Dermis microvascular lymphatic vessel endothelial cell (primary cell): Measurements from ENCODE around the gene RAB8A. TPM values are rescaled to one million over a fixed set of nuclear protein-coding genes. Genes with fewer than 3 reads are reported as not detected.

Experiments used
- DNase-seq, 2 donors: peaks; one replicate each; pipeline versions ENCODE4 v3.0.0 to v3.0.0-alpha.2; 2010; ENCODE audit warnings: low read depth in 2 of 2
- total RNA-seq: library from RNA; depleted of rRNA; stranded (reverse); fragments of >200 nt; gene quantifications from 2 replicates; pipeline ENCODE4 v1.2.1, GENCODE V29; 2014

Gene RAB8A
- 104 and 107 TPM in 2 replicates for total RNA-seq

DNA sequence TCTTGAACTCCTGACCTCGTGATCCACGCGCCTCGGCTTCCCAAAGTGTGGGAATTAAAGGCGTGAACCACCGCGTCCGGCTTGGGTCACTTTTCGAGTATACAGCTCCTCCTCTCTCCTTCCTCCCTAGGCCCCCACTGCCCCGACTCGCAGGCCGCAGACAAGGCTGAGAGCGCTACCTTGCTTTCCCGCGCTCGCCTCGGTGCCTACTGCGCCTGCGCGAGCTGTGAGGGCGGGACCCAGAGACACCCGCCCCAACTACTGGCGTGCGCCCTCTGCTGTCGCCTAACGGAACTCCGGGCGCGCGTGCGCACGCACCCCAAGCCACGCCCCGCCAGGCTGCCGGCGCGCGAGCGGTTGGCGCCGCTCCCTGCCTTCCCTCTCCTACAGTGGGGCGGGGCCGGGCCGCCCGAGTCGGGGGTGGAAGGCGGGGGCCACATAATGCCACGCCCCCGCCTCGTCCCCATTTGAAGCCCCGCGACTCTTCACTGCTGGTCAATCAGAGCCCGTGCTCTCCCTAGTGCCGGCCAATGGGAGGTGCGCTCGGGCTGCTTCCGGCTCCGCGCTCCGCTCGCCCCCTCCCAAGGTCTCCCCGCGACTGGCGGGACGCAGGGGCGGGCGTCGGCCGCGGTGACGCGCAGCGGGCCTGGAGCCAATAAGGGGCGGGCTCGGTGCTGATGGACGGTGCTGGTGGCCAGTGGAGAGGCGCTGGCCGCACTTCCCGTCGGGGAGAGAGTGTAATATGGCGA is at the start of gene RAB8A:
TSS of gene RAB8A (plus strand) at position 730 of the 749 bp plus-strand sequence. CDS start at position 743, 13 bp downstream.
- peak; percentile 97 to 100 for DNase-seq

DNA sequence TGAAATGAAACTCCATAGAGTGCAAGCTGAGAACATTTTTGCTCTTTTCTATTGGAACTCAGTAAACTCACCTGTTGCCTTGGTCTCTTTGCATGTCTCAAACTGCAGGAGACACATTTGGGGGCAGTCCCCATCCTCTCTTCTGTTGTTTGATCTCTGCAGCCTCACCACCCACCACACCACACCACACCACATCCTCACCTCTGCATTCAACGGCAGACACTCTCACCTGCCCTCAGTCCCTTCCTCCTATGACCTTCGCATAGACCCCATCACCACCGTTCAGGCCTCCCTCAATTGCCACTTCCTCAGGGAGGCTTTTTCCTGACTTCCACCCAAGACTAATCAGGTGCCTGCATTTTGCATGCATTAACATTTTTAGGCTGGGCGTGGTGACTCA is 49.7 kb upstream of the RAB8A start:
- DNase-seq: no peak

DNA sequence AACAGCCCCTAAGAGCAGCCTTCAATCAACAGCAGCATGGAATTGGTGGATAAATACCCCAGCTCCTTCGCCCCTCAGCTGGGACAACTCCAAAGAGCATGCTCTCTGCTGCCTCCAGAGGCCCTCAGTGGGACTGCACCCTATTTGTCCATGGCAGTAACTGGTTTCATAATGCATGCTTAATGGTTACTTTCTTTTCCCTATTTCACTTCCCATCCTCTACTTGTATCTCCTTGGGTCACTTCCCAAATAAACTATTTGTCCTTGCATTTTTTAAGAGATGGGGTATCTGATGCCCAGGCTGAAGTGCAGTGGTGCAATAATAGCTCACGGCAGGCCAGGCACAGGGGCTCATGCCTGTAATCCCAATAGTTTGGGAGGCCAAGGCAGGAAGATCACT is 48.9 kb upstream of the RAB8A start:
- DNase-seq: peak in 1 of 2 donors; percentile 47

DNA sequence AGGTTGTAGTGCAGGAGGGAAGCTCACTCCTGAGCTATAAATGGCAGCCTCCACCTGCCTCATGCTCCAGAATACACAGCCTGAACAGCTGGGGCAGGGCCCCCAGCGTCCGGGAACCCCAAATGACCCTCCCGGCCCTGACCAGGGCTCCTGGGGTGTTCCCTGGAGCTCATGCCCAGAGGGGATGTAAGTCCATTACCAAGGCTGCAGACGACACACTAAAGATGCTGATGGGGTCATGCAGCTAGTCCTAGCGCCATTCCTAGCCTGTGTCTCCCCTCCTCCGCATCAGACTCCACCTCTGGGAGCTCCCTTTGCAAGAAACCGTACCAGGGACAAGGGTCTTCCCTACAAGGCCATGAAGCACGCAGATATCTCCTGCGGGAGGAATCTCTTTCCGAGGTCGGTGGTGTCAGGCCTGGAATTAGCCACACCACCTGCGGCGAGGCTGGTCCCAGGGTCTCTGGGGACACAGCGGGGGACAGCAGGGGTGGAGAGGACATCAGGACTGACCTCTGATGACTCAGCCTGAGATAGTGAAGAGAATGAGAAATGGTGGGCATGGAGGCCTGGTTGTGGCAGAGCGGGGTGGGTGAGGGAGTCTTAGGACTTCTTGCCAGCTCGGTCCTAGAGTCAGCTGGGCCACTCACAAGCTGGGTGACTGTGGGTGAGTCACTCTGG is 47.3 kb upstream of the RAB8A start:
- no peak for DNase-seq

DNA sequence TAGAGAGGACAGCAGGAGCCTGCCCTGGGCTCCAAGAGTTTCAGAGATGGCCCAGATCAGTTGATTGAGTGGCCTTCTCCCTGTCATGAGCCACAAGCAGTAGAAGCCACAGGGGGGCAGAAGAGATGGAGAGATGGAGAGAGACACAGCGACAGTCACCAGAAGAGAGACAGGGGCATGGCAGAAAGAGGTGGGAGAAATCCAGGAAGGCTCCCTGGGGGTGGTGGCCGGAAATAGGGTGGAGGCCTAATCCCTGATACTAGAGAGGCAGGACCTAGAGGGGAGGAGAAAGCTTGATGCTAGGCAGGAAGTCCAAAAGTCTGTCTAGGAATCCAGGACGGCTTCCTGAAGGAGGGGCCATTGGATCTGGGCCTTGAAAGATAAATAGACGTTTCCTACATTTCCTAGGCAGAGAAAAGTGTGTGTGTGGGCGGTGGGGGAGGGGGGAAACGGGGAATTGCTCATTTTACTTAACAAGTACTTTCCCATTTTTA is 45.0 kb upstream of the RAB8A start:
- DNase-seq: peak; percentile 76 to 80

DNA sequence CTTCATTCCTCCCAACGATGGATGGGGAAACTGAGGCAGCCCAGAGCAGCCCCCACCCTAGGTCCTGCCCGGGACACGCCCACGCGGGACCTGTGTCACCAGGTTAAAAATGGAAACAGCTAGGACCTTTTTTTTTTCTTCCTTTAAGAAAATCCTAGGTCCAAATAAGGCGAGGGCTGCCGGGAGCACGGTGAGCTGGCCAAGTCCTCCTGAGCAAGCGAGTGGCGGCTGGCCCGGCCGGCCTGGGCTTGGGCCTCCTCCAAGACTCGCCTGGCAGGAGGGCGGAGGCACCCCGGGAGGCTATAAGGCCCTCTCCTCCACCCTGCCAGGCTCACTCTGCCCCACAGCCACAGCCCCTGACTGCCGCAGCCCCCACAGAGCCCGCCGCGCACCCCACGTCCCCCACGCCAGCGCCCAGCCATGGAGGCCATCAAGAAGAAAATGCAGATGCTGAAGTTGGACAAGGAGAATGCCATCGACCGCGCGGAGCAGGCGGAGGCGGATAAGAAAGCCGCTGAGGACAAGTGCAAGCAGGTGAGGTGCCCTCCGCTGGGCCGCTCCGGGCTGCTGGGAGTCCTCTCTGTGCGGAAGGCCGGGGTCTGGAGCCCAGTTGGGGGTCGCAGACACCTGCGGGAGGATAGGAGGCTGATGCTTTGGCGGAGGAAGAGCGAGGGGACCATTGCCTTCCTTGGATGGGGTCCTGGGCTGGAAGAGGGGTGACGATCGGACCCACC is 44.3 kb upstream of the RAB8A start:
- DNase-seq: peak in 1 of 2 donors; percentile 58

DNA sequence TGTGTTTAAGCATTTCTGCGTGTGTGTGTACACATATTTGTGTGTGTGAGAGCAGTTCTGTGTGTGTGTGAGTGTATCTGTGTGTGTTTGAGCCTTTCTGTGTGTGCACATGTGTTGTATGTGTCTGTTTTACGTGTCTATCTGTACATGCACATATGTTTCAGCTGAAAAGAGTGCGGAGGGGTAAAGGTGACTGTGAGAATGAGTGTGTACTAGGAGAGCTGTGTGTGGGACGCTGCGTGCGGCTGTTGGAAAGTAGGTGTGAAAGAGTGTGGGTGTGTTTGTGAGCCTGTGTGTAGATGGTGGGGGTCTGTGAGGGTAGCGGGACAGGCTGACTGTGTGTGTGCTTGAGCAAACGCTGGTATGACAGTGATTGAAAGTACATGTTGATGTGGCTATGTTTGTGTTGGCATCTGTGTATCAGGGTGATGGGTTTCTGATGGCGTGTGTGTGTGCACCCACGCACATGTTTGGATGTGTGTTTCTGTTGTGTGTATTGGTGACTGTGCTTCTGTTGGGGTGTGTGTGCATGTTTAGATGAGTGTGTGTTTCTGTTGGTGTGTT is 42.9 kb upstream of the RAB8A start:
- peak in 1 of 2 donors; percentile 45 for DNase-seq

DNA sequence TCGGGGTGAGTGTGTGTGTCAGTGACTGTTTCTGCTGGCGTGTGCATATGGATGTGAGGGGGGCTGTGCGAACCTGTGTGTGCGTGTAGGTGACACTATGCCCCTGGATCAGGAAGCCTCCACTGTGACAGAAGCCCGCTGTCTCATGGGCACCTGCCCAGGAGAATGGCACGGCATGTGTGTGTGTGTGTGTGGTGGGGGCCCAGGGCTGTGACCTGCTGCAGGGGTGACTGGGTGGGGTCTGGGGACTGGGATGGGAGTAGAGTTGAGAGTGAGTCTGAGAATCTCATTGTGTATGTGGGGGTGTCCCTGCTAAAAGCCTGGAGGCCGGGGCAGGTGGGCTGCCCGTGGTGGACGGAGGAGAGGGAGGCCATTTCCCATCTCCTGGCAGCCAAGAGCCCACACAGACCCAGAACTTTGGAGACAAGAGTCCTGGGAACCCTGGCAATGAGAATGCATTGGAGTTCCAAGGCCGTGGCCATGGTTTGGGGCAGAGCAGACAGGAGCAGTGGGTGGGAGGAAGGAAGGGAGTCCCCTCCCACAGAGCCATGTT is 41.8 kb upstream of the RAB8A start:
- no peak for DNase-seq

DNA sequence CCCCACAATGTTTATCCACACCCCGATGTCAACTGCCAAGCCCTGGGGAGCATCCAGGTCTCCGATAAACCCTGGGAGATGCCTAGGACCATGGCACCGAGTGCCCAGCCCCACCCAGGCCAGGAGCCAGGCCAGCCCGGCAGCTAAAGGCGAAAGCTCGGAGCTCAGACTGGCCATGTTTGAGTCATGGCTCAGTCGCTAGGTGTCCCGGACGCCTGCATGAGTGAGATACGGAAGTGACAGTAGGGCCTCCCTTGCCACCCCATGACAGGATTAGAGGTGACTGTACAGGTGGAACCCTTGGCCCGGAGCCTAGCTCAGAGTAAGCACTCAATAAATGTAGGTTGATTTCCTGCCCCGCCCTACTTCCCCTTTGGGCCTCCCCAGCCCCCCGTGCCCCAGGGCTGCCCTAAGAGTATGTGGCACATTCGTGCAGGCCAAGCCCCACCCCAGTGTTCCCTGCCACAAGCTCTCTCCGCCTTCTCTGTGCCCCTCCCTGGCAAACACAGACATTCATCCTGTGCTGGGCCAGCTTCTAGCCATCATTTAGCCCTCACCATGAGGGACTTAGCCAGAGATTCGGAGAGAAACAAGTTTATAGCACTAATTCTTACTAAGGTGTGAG is 41.2 kb upstream of the RAB8A start:
- peak; percentile 95 to 98 for DNase-seq

DNA sequence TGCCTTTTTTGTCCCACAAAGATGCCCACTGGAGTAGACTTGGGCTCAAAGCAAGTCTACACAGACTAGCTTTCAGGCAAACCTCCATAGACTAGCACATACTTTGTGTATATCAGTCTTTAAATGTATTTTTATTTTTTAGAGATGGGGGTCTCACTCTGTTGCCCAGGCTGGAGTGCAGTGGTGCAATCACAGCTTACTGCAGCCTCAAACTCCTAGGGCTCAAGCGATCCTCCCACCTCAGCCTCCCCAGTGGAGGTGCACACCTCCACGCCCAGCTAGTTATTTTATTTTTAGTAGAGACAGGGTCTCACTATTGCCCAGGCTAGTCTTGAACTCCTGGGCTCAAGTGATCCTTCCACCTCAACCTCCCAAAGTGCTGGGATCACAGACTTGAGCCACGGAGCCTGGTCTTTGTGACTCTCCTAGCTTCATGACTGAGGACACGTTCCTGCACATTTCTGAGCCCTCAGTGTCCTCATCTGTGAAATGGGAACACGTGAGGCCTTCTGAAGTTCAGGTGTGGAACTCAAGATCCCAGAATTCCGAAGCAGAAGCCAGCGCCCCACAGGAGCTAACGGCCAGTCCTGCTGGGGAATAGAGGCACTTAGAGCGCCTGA is 40.5 kb upstream of the RAB8A start:
- DNase-seq: no peak

DNA sequence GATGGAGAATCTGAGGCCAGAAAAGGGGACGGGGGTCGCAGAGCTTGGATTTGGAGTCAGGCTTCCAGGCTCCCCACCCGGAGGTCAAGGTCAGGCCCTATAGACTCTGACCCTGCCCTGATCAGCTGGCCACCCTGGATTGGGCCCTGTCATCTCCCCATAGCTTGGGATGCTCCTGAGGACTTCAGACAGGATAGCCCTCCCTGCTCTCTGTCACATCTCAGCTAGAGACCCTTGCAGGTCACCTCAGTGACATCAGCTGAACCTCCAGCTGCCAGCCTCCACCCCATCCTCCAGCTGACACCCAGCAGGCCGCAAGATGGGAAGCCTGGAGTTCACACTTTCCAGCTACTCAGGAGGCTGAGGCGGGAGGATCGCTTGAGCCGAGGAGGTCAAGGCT is 38.2 kb upstream of the RAB8A start:
- DNase-seq: no peak

DNA sequence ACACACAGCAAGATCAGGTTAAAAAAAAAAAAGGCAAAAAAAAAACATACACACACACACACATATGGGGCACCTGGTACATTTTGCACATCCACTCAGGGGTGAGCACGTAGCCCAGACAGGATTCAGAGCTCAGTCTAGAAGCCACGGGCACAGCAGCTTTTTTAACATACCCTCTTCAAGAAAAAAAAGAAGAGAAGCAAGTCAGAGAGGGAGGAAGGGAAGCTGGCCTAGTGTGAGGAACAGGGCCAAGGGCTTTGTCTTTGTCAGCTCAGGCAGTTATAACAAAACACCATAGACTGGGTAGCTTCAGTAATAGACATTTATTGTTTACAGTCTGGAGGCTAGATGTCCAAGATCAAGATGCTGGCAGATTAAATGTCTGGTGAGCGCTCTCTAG is 37.7 kb upstream of the RAB8A start:
- peak in 1 of 2 donors; percentile 32 for DNase-seq

DNA sequence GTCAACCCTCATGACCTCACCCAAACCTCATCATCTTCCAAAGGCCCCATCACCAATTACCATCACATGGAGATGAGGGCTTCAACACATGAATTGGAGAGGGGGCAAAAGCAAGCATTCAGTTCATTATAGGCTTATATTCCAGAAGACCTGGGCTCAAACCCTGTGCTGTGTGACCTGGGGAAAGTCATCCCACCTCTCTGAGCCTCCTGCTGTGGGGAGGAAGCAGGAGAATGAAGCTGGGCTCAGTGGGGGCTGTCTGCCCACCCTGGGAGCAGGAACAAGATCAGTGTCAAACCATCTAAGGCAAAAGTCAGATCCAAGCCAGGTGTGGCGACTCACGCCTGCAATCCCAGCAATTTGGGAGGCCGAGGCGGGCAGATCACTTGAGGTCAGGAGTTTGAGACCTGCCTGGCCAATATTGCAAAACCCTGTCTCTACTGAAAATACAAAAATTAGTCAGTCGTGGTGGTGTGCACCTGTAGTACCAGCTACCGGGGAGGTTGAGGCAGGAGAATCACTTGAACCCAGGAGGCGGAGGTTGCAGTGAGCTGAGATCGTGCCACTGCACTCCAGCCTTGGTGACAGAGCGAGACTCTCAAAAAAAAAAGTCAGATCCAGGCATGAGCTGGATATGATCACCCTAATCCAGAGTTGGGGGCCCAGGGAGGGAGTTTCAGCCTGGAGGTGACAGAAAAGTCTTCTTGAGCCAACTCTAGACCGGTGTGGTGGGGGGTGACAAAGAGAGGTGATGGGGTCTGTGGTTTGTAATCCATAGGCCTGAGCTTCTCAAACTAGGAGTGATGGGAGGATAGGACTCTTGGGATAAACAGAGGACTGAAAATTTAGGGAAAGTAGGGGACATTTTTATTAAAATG is 37.0 kb upstream of the RAB8A start:
- DNase-seq: no peak

DNA sequence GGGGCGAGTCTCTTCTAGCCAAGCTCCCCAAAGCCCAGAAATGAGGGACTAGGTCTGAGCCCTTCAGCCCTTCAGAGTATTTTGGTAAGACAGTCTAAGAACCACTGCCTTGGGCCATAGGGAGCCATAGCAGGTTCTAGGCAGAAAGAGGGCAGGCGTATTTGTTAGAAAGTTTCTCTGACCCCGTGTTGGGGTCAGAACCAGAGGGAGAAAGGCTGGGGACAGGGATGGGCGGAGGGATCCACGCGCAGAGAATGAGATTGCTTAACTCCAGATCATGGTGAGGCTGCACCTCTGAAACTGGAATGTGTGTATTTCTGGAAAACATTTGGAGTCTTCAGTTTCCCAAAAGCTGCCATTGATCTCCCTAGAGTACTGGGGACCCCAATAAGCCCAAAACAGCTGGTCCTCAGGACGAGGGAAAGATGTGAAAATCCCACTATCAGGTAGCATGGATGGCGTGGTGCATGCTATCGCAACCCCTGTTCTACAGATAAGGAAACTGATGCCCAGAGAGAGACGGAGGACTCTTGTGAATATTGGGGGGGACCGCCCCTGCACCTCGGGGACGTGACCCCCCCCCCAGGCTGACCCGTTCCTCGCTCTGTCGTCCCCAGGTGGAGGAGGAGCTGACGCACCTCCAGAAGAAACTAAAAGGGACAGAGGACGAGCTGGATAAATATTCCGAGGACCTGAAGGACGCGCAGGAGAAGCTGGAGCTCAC is 36.1 kb upstream of the RAB8A start:
- DNase-seq: no peak

DNA sequence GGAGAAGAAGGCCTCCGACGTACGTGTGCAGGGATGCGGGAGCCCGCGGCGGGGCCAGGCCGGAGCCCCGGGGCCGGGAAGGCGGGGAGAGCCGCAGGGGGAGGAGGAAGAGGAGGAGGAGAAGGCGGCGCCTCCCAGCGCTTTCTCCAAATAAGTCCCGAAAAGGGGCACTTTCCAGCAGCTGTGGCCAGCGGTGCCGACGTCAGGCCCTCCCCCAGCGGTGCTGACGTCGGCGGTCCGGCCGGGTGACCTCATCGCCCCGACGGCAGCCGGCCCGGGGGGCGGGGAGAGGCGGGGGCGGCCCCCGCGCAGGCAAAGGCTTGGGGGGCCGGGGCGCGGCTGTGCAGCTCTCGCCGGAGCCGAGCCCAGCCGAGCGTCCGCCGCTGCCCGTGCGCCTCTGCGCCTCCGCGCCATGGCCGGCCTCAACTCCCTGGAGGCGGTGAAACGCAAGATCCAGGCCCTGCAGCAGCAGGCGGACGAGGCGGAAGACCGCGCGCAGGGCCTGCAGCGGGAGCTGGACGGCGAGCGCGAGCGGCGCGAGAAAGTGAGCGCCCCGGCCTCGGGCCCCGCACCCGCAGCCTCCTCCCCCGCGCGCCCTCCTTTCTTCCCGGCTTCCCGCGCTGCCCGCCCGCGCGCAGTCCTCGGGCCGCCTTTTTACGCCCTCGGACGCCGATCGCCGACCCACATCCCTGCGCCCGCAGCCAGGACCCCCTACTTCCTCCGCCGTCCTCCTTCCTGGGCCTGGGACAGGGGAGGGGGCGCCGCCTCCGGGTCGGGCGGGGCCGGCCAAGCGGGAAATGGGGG is 35.3 kb upstream of the RAB8A start, which contains the start of gene TPM4:
TSS of gene TPM4 (plus strand) at position 342 of the 804 bp plus-strand sequence. CDS start at position 413, 71 bp downstream.
- DNase-seq: peak; percentile 85 to 90

DNA sequence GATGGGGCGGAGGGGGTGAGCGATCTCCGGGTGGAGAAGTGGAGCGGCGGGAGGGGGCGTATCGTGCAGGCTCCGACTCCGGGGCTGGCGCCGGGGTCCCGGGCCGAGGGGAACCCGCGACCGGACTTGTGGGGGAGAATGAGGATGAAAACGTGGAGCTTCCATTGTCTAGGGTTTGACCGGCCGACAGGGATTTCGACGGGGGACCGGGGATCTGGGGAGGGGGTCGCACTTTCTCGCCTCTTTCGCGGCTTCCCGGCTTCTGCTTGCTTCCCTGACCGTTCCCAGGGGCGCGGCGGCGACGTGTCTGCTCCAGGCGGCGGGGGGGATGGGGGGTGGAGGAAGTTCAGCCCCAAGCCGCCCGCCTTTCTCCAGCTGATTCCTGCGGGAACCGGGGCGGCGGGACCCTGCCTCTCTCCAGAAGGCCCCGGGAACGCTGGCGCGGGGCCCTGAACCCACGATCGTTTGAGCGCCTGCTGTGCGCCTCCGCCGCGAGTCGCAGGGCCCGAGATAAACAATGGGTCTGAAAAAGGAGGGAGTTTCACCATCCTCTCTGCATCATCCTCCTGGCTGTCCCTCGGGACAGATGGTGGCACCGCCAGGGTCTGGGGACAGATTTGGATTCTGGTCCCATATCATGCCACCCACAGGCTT is 34.6 kb upstream of the RAB8A start:
- DNase-seq: peak in 1 of 2 donors; percentile 56
